KMS-11 (cell line): ENCODE data around the gene ACO2.

Source experiments
- H2AFZ ChIP-seq: fragments of 200-600 bp; sonication (generic); 2 replicates; pipeline ENCODE4 v1.6.1; 2016; ENCODE audit warnings: antibody characterized with exemption, mixed run types, low read depth
- H3K27ac ChIP-seq: fragments of 200-600 bp; sonication (generic); 2 replicates; pipeline ENCODE4 v1.6.1; 2016; ENCODE audit warnings: mild to moderate bottlenecking, mixed run types
- H3K27me3 ChIP-seq: fragments of 200-600 bp; sonication (generic); 2 replicates; pipeline ENCODE4 v1.6.1; 2017; ENCODE audit warnings: mild to moderate bottlenecking, low read depth, mixed run types, moderate library complexity; ENCODE audit not compliant: insufficient read depth
- H3K36me3 ChIP-seq: fragments of 200-600 bp; sonication (generic); 2 replicates; pipeline ENCODE4 v1.6.1; 2017; ENCODE audit warnings: mild to moderate bottlenecking, mixed run types; ENCODE audit not compliant: insufficient read depth
- H3K4me1 ChIP-seq: fragments of 200-600 bp; sonication (generic); 2 replicates; pipeline ENCODE4 v1.6.1; 2016; ENCODE audit warnings: mild to moderate bottlenecking, low read depth, mixed run types; ENCODE audit not compliant: poor library complexity, severe bottlenecking
- H3K4me2 ChIP-seq: fragments of 200-600 bp; sonication (generic); 2 replicates; pipeline ENCODE4 v1.7.0; 2016; ENCODE audit warnings: mild to moderate bottlenecking, mixed run types
- H3K4me3 ChIP-seq: fragments of 200-600 bp; sonication (generic); IDR thresholded peaks from 2 replicates; pipeline ENCODE4 v1.6.1; 2017; ENCODE audit warnings: low read depth, low read length, mixed read lengths; ENCODE audit not compliant: insufficient read depth
- H3K79me2 ChIP-seq: fragments of 200-600 bp; sonication (generic); 2 replicates; pipeline ENCODE4 v1.6.1; 2016; ENCODE audit warnings: low read depth, mixed run types; ENCODE audit not compliant: insufficient read depth
- H3K9ac ChIP-seq: fragments of 200-600 bp; sonication (generic); 2 replicates; pipeline ENCODE4 v1.6.1; 2016; ENCODE audit warnings: mild to moderate bottlenecking, mixed run types
- H4K20me1 ChIP-seq: fragments of 200-600 bp; sonication (generic); 2 replicates; pipeline ENCODE4 v1.6.1; 2016; ENCODE audit warnings: mild to moderate bottlenecking, mixed run types; ENCODE audit not compliant: insufficient read depth
- CTCF ChIP-seq: fragments of 200-600 bp; sonication (generic); conservative IDR thresholded peaks from 2 replicates; pipeline ENCODE4 v1.6.1; 2017; ENCODE audit warnings: low read depth, mild to moderate bottlenecking, antibody characterized with exemption, low read length, moderate library complexity, mixed read lengths

The ACO2 gene

GRCh38 chr22:41445129-41446056 lies 23.5 kb upstream of the ACO2 start:
- H2AFZ ChIP-seq, result no peak overlapping the region; the same call in 1 of the 2 replicates
- no peak for TF ChIP-seq CTCF

GRCh38 chr22:41446057-41446501 lies 22.8 kb upstream of the ACO2 start:
- Histone ChIP-seq H3K4me3 (no peak overlapping the region), H3K27ac (peak overlapping the region; percentile 97), H3K9ac (peak overlapping the region; percentile 99), H3K79me2 (peaks cover 63% of the 10 kb centered on the region), H2AFZ (peak overlapping the region; percentile 59; the same call in 1 of the 2 replicates), H3K36me3 (no peaks in the 10 kb centered on the region), H3K4me1 (peaks cover 36% of the 10 kb centered on the region), H3K27me3 (no peaks in the 10 kb centered on the region), H4K20me1 (no peaks in the 10 kb centered on the region; the same call in 1 of the 2 replicates), H3K4me2 (peak overlapping the region; percentile 90)
- no peak for TF ChIP-seq CTCF

More at GRCh38 chr22:41445129-41446056, 23.5 kb upstream of the ACO2 start:
- Histone ChIP-seq H3K9ac (peak overlapping the region; percentile 99), H3K79me2 (peaks cover 69% of the 10 kb centered on the region), H3K27me3 (no peaks in the 10 kb centered on the region), H3K4me1 (peaks cover 41% of the 10 kb centered on the region), H4K20me1 (no peaks in the 10 kb centered on the region; the same call in 1 of the 2 replicates), H3K4me3 (peak overlapping the region; percentile 44), H3K36me3 (no peaks in the 10 kb centered on the region), H3K27ac (peak overlapping the region; percentile 97), H3K4me2 (peak overlapping the region; percentile 90)

DNA sequence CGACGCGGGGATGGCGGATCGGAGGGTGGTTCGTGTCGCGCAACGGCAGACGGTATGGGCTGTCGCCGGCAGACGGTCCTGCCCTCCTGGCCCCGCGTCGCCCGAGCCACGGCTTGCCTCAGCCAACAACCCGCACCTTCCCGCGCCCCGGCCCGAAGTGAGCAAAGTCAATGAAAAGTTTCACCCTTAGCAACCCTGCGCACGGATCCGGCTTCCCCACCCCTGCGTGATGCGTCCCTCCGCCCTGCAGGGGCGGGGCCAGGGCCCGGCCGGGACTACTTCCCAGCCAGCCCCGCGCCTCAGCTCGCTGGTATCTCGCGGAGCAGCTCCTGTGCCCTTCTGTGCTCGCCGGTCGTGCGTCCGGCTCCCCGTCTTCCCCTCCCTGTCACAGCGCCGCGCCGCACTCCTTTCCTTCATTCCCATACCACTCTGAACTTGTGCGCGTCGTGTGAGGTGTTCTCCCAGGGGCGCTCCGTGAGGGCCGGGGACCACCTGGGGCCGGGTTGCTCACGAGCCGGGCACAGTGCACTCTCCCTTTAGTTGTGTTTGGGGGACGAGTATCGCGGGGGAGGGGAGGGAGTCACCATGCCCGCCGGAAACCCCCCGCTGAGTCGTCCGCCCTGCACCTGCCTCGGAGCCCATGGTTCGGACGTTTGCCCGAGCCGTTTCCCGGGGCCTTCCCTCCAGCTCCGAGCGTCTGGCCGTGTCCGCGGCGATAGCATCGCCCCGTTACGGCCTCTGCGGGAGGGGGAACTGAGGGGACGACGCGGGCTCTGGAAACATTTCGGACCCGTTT lies 22.1 kb upstream of the ACO2 start, which contains the start of gene TOB2:
TOB2 (minus strand) TSS at position 163 of the 796 bp plus-strand sequence. CDS start 9,456 bp downstream, outside the sequence.
- no peaks in the 10 kb centered on the region for H3K27me3 ChIP-seq
- H3K9ac ChIP-seq, result peak within 1 kb of the TSS; percentile 99
- TF ChIP-seq CTCF, result no peak
- peak within 1 kb of the TSS; percentile 59 for H2AFZ ChIP-seq
- H3K79me2 ChIP-seq, result peaks cover 55% of the 10 kb centered on the region
- H3K4me3 ChIP-seq, result no peak within 1 kb of the TSS
- H4K20me1 ChIP-seq, result no peaks in the 10 kb centered on the region; the same call in 1 of the 2 replicates
- H3K4me2 ChIP-seq, result peak within 1 kb of the TSS; percentile 90
- H3K4me1 ChIP-seq, result peaks cover 29% of the 10 kb centered on the region
- peak within 1 kb of the TSS; percentile 97 for H3K27ac ChIP-seq
- no peaks in the 10 kb centered on the region for H3K36me3 ChIP-seq

DNA sequence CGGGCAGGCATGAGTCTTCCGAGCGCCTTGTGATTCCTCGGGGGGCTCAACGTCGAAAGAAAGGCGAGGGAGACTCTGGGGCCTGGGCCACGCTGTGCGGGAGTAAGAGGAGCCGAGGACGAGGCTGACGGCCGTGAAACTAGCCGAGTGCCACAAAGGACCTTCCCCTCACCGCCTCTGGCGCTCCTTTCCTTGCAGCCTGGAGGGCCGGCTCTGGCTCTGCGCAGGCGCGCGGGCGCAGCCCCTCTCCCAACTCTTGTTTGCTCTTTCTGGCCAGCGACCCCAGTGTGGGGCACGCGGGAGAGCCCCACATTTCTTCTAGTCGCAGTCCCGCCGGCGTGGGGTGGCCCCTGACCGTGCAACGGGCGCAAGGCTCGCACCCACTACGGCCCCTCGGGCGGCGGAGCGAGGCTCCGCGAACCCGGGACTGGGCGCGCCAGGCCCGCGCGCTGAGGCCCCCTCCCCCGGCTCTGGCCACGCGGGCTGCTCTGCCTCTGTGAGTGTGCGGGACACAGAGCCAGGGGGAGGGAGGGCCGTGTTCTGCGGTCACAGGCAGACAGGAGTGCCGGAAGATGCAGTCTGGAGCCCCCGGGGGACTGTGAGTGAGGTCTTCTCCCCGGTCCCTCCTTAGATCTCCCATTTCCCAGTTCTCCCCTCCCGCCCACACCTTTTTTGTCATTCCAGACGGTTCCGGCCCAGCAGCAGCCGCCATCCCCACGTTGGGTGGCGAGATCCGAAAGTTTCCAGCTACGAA lies 21.3 kb upstream of the ACO2 start:
- Histone ChIP-seq H3K27me3 (no peaks in the 10 kb centered on the region), H2AFZ (peak overlapping the region; percentile 59), H3K36me3 (no peaks in the 10 kb centered on the region), H3K4me2 (peak overlapping the region; percentile 90), H3K9ac (peak overlapping the region; percentile 99), H3K79me2 (peaks cover 47% of the 10 kb centered on the region), H3K4me1 (peaks cover 21% of the 10 kb centered on the region), H4K20me1 (no peaks in the 10 kb centered on the region; the same call in 1 of the 2 replicates), H3K4me3 (no peak overlapping the region), H3K27ac (peak overlapping the region; percentile 97)
- TF ChIP-seq CTCF, result no peak
